Left hindlimb (tissue), 1 donor: Measurements from ENCODE around the gene TTC16.
"Not testable (repeated sequence)": the region's sequence is repeated elsewhere in the genome, so short reads cannot be mapped to it uniquely, and the experiment has no call there.

Experiments
- DNase-seq: peaks from one replicate; pipeline ENCODE4 v3.0.0-alpha.2; 2018

Gene TTC16

GRCh38 chr9:127744398-127745110 is 28.7 kb downstream of the TTC16 start:
- no peak for DNase-seq

DNA sequence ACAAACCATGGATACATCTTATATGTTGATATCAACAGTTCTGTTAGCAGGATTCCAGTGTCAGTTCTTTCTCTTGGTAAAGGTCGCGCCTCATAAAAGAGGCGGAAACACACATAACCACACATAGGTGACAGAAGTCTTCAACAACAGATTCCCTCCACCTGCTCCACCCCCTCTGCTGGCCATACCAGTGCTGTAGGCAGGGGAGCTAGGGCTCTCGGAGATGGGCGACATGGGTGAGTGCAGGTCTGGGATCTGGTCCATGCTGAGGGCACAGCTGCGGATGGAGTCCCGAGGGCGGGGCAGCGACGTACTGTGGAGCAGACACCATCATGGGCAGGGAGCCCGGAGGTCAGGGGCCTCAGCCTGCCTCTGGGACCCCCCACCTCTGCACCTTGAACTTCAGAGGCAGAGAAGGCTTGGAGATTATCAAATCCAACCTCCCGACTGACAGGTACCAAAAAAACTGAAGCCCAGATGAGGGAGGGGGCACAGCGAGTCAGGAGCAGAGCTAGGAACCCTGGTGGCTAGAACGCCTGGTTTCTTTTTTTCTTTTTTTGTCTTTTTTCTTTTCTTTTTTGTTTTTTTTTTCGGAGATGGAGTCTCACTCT is 31.2 kb downstream of the TTC16 start:
- DNase-seq = no peak

GRCh38 chr9:127749090-127749787 is 33.4 kb downstream of the TTC16 start:
- no peak for DNase-seq

DNA sequence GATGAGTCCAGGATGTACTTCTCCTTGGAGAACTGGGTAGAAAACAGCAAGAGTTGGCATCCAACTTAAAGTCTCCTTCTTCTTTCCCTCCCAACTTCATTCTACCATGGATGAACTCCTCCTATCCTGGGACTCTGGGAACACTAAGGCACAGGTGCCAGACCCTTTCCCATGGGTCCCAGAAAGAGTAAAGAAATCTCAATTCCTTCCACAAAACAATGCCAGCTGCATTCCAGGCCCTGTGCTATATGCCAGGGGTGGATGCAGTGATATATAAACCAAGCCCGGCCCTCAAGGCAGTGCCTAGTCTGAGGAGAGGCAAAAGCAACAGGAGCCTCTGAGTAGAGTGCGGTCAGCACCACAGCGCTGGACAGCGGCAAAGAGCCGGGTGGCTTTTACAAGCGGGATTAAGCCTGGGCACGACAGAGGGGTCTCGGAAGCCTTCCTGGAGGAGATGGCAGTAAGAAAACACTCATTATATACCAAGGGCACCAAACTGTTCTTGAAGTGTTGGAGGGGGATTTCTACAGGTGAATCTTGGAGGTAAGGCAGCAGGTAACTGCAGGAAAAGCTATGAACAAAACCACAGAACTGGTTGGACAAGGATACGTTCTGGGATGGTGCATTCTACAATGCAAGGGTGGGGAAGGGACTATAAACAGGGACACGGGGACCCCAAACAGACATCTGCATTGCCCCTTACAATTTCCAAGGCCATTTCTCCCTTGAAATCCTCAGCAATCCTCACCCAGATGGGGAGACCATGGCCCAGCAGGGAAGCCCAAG is 35.6 kb downstream of the TTC16 start:
- DNase-seq = no peak

- no peak for DNase-seq
Observed at GRCh38 chr9:127753148-127753547, 37.3 kb downstream of the TTC16 start.

DNA sequence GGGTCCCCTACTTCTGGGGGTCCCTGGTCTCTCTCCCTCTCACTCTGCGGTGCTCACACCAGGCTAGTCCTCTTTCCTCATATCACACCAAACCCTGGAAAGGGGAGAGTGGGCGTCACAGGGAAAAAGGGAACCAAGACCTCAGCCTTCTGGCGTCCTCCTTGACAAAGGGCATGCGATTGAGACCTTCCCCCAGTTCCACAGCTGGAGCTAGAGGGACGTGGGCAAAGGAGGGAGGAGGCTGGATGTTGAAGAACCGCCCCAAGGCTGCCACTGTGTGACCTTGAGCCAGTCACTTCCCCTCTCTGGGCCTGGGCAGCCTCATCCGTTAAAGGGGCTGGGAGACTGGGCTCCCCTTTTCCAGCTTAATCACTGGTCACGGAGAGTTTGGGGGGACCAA is 37.7 kb downstream of the TTC16 start:
- no peak for DNase-seq

- DNase-seq = no peak
Observed at GRCh38 chr9:127754099-127755060, 38.5 kb downstream of the TTC16 start.

GRCh38 chr9:127755061-127756060 is 39.5 kb downstream of the TTC16 start:
- DNase-seq = no peak

- DNase-seq = no peak
Observed at GRCh38 chr9:127756233-127756632, 40.4 kb downstream of the TTC16 start.

DNA sequence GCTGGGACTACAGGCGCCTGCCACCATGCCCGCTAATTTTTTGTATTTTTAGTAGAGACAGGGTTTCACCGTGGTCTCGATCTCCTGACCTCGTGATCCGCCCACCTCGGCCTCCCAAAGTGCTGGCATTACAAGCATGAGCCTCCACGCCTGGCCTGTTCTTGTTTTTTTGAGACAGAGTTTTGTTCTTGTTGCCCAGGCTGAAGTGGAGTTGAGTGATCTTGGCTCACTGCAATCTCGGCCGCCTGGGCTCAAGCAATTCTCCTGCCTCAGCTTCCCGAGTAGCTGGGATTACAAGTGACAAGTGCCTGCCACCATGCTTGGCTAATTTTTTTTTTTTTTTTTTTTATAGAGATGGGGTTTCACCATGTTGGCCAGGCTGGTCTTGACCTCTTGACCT is 40.9 kb downstream of the TTC16 start:
- DNase-seq = not testable (repeated sequence)

- no peak for DNase-seq
Observed at GRCh38 chr9:127758843-127759242, 43.0 kb downstream of the TTC16 start.

DNA sequence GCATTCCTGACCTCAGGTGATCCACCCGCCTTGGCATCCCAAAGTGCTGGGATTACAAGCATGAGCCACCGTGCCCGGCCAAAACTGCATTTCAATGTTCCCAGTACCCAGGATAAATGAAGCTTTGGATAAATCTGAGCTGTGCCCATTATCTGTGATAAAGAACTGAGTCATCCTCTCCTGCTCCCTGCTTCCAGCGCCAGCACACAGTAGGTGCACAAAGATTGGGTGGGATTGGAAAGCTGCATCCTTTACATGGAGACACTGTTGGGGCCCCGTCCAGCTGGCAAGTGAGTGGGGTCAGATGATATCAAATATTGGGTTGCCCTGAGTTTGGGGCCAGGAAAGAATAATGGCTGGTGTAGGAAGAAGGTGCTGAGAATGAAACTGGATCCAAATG is 45.2 kb downstream of the TTC16 start:
- DNase-seq = no peak

DNA sequence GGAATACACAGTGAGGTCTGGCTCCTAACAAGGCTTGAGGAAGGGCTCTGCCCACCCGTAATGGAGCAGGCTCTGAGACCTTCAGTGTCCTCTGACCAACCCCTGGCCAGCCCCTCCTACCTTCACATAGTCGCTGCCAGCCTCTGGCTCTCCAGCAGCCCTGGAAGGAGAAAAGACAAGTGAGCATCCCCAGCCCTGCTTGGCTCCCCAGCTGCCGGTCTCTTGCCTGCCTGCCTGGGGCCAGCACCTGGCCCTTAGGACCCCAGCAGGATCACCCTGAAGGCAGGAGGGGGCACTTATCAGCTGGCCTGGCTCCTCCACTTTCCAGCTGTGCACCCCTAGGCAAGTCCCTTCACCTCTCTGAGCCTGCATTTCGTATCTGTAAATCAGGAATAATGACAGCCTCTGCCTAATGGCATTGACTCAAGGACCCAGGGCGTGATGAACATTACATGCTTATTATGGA is 45.6 kb downstream of the TTC16 start:
- no peak for DNase-seq

DNA sequence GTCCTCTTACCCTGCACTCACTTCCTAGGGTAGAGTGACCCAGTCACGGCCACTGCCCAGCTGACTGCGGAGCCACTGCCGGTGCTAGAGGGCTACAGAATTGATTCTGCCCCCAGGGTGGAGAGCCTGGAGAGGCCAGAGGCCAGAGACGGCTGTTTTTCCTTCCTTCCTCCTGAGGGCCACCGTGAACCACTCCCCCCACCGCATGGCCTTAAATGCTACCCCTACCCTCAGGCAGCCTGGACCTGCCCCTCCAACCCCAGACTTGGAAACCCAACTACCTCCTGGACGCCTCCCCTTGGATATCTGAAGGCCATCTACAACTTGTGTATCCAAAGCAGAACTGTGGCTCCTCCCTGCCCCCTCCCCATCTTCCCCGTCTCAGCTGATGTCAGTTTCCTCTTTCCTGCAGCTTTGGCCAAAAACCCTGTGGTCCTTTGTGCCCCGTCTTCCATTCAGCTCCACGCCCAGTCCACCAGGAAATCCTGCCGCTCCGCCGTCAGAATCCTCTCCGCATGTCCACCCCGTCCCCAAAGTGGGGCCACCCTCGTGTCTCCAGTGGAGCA is 46.3 kb downstream of the TTC16 start:
- no peak for DNase-seq

DNA sequence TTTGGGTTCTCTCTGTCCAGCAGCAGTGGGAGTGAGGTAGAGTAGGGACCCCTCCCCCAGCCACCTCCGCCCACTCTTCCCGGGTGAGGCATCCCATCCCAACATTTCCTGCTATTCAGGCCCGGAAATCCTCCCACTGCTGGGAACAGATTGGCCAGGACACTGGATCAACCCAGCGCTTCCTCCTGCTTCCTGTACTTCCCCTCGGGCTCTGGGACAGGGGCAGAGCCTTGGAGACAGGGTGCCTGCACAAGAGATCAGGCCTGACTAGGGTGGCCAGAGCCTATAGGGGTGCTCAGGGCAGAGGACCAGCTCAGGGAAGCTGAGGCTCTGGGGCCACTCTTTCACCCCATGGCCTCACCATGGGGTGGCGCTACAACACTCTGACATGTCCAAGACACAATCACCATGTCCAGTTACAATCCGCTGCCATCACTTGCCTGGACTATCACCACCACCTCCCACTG is 48.1 kb downstream of the TTC16 start:
- DNase-seq = peak; percentile 62

DNA sequence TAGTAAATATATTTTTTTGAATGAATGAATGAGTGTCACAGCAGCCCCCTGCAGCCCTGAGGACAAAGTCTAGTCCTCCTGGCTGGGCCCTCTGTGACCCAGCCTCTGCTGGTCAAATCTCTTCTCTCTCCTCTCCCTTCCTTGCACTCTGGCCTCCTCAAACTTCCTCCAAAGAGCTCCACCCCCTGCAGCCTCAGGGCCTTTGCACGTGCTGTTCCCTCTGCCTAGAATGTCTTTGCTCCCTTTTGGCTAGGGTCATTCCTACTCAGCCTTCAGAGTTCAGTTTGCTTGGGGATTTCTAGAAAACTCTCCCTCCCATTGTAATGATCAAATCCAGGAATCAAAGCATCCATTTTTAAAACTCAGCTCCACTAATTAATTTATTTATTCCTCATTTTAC is 49.5 kb downstream of the TTC16 start:
- no peak for DNase-seq

DNA sequence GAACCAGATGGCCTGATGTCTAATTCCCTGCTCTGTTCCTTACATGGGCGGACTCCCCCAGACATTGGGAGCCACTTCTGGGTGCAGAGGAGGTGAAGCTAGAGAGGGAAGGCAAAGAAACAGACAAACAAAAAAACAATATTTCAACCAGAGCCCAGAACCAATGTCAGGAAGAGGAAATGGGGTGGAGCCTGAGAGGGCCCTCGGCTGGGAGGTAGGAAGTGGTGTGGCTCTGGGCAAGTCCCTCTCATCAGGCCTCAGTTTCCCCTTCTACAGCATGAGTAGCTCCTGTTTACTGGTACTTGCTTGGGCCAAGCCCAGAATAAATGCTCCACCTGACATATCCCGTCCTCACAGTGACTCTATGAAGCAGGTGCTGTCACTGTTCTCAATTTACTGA is 51.5 kb downstream of the TTC16 start:
- DNase-seq = no peak

DNA sequence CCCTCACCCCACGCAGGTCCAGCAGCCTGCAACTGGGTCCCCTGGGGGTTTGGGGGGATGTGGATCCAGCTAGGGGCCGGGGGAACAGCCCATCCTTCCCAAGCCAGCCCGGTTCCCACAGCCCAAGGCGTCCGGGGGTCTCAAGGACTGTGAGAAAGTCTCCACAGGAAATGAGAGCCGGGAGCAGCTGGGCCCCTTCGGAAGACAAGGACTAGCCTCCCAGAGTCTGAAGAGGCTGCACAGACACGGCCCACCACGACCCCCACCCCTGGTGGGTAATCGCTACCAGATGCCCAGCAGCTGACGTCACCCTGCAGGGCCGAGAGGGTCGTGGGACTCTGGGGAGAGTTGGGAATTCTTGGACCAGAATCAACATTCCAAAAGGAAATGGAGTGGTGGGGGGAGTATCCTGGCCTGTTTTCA is 52.0 kb downstream of the TTC16 start:
- peak; percentile 66 for DNase-seq

DNA sequence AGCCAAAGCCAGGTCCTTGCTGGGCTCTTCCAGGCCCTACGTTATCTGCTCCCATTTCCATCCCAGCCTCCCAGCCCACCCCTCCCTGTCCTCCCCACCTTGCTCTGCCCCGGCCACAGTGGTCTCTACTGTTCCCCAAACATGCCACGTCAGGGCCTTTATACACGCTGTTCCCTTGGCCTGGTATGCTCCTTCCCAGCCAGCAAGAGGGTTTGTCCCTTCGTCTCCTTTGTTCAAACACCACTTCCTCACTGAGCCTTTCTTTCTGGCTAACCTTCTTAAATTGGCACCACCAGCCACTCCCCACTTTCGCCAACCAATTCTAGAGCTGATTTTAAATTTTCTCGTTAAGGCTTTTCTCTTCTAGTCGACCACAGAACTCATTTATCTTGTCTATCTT is 52.8 kb downstream of the TTC16 start:
- DNase-seq = no peak

GRCh38 chr9:127769101-127769500 is 53.2 kb downstream of the TTC16 start:
- no peak for DNase-seq
